ENCODE measurements around the gene SPHK2. TPM values are rescaled to one million over a fixed set of nuclear protein-coding genes. Genes with fewer than 3 reads are reported as not detected.

SPHK2 gene
- total RNA-seq, 2 donors from 2014 or later: 99.5 to 114 TPM

DNA sequence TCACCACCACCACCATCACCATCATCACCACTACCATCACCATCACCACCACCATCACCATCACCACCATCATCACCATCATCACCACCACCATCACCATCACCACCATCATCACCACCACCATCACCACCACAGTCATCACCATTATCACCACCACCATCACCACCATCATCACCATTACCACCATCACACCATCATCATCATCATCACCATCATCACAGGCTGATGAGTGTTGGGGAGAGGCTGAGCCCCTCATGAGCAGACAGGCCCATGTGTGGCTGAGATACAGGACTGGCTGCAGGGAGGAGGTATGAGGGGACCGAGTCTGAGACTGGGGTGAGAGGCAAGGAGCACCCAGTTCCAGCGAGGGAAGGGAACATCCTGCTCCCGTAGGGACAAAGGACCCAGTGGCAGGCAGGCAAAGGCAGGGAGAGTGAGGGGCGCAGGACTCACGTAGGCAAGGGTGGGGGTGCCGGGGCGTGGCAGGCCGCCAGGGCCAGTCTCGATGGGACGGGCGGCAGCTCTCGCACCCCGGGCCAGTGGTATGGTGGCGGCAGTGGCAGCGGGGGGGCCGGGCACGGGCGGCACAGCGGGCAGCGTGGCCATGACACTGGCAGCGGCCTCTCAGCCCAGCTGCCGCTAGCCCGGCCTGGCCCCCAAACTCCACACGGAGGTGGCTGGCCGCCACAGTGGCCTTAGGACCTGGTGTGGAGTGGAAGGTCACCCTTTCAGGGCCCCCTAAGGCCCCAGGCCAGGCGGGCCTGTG lies 50.8 kb downstream of the SPHK2 start:
- Histone ChIP-seq H3K9ac (ENCODE audit: extremely low read depth, low read length, poor library complexity, severe bottlenecking) (no peak overlapping the region), H3K27ac (ENCODE audit: low read depth, low read length) (no peak overlapping the region), H3K9me3 (ENCODE audit: control insufficient read depth, low read length) (no peaks in the 10 kb centered on the region), H3K4me1 (ENCODE audit: control insufficient read depth, insufficient read depth, low read length) (no peaks in the 10 kb centered on the region), H3K36me3 (ENCODE audit: control insufficient read depth, insufficient read depth, low read length) (no peaks in the 10 kb centered on the region), H3K4me3 (ENCODE audit: low read length) (no peak overlapping the region), H3K27me3 (ENCODE audit: control insufficient read depth, insufficient read depth, low read length, poor library complexity, severe bottlenecking) (no peaks in the 10 kb centered on the region)
- peaks cover 10% of the 10 kb centered on the region for H3K4me1 Mint-ChIP-seq
- H3K27me3 Mint-ChIP-seq (ENCODE audit: insufficient read depth): peaks cover 14% of the 10 kb centered on the region
- H3K9me3 Mint-ChIP-seq: no peaks in the 10 kb centered on the region
- no peak overlapping the region for H3K4me3 Mint-ChIP-seq
- 97 to 98% methylated on average over 11 to 26 of the region's 26 CpGs for WGBS, 2 experiments (ENCODE audit: insufficient coverage in 1 of 2, insufficient read length in 1 of 2)
- TF ChIP-seq, protein P1, sequence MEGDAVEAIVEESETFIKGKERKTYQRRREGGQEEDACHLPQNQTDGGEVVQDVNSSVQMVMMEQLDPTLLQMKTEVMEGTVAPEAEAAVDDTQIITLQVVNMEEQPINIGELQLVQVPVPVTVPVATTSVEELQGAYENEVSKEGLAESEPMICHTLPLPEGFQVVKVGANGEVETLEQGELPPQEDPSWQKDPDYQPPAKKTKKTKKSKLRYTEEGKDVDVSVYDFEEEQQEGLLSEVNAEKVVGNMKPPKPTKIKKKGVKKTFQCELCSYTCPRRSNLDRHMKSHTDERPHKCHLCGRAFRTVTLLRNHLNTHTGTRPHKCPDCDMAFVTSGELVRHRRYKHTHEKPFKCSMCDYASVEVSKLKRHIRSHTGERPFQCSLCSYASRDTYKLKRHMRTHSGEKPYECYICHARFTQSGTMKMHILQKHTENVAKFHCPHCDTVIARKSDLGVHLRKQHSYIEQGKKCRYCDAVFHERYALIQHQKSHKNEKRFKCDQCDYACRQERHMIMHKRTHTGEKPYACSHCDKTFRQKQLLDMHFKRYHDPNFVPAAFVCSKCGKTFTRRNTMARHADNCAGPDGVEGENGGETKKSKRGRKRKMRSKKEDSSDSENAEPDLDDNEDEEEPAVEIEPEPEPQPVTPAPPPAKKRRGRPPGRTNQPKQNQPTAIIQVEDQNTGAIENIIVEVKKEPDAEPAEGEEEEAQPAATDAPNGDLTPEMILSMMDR (conservative IDR thresholded peaks at IDR 0.05): no peak
- no peaks in the 10 kb centered on the region for H3K36me3 Mint-ChIP-seq (ENCODE audit: low read depth)
- no peak overlapping the region for H3K27ac Mint-ChIP-seq
- DNase-seq: no peak

DNA sequence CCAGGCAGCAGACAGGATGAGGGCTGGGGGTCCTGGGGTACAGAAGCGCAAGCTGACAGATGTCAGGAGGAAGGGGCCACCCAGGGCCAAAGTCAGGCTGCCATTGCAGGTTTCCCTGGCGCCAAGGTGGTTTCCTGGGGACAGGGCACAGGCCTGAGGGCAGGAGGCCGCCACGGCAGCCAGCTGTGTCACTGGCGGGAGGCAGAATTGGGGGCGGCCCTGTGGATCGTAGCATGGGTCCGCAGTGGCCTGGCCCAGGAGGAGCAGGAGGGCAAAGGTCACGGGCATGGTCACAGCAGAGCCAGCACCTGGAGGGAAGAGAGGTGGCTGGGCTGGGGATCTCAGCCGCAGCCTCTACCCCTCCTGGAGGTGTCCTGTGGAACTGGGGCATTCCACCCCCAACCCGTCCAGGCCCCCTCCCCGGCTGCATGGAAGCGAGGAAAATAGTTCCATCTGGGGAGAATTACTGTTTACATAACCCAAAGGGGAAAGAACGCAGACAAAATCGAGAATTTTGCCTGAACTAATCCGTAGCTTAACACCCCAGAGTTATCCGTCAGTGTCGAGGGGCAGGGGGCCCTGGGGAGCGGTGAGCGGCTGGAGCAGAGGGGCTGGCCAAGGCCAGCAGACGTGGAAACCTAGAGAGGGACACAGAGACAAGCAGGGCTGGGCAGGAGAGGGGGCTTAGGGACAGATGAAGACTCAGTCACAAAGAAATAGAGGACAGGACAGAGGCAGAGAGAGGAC lies 51.6 kb downstream of the SPHK2 start:
- H3K4me1 Mint-ChIP-seq: peaks cover 10% of the 10 kb centered on the region
- Histone ChIP-seq H3K9ac (ENCODE audit: extremely low read depth, low read length, poor library complexity, severe bottlenecking) (no peak overlapping the region), H3K4me3 (ENCODE audit: low read length) (no peak overlapping the region), H3K4me1 (ENCODE audit: control insufficient read depth, insufficient read depth, low read length) (no peaks in the 10 kb centered on the region), H3K36me3 (ENCODE audit: control insufficient read depth, insufficient read depth, low read length) (no peaks in the 10 kb centered on the region), H3K27ac (ENCODE audit: low read depth, low read length) (no peak overlapping the region), H3K27me3 (ENCODE audit: control insufficient read depth, insufficient read depth, low read length, poor library complexity, severe bottlenecking) (no peaks in the 10 kb centered on the region), H3K9me3 (ENCODE audit: control insufficient read depth, low read length) (no peaks in the 10 kb centered on the region)
- no peak for DNase-seq
- no peaks in the 10 kb centered on the region for H3K9me3 Mint-ChIP-seq
- H3K4me3 Mint-ChIP-seq: no peak overlapping the region
- H3K27ac Mint-ChIP-seq: no peak overlapping the region
- TF ChIP-seq, protein P1 (conservative IDR thresholded peaks at IDR 0.05): peak; percentile 25
- WGBS, 2 experiments (ENCODE audit: insufficient coverage in 1 of 2, insufficient read length in 1 of 2): 86 to 90% methylated on average over 15 to 21 of the region's 21 CpGs
- peaks cover 14% of the 10 kb centered on the region for H3K27me3 Mint-ChIP-seq (ENCODE audit: insufficient read depth)
- no peaks in the 10 kb centered on the region for H3K36me3 Mint-ChIP-seq (ENCODE audit: low read depth)

DNA sequence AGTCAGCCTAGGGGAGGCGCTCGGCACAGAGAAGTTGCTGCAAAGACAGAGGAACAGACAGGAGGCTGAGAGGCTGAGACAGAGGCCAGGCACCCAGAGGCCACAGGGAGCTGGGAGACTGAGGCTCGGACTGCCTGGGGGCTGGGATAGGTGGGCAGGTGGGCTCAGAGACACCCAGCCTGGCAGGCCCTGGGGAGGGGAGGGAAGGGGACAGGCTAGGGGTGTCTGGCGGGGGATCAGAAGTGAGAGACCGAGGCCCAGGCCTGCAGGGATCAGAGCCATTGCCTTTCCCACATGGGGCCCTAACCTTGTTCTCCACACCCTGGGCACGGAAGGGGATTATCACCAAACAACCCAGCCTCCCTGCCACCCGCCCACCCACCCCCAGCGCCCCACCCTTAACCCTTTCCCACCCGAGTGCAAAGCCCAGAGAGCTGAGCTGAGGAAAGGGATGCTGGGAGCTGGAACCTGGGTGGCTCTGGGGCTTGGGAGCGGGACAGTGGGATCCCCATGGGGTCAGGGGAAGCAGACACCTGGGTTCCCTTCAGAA lies 52.2 kb downstream of the SPHK2 start:
- Mint-ChIP-seq H3K4me3 (no peak overlapping the region), H3K27ac (no peak overlapping the region), H3K9me3 (no peaks in the 10 kb centered on the region), H3K4me1 (peaks cover 10% of the 10 kb centered on the region), H3K36me3 (ENCODE audit: low read depth) (no peaks in the 10 kb centered on the region), H3K27me3 (ENCODE audit: insufficient read depth) (peaks cover 14% of the 10 kb centered on the region)
- Histone ChIP-seq H3K27me3 (ENCODE audit: control insufficient read depth, insufficient read depth, low read length, poor library complexity, severe bottlenecking) (no peaks in the 10 kb centered on the region), H3K27ac (ENCODE audit: low read depth, low read length) (no peak overlapping the region), H3K36me3 (ENCODE audit: control insufficient read depth, insufficient read depth, low read length) (no peaks in the 10 kb centered on the region), H3K9me3 (ENCODE audit: control insufficient read depth, low read length) (no peaks in the 10 kb centered on the region), H3K9ac (ENCODE audit: extremely low read depth, low read length, poor library complexity, severe bottlenecking) (no peak overlapping the region), H3K4me3 (ENCODE audit: low read length) (no peak overlapping the region), H3K4me1 (ENCODE audit: control insufficient read depth, insufficient read depth, low read length) (no peaks in the 10 kb centered on the region)
- 85 to 87% methylated on average over 4 to 7 of the region's 10 CpGs for WGBS, 2 experiments (ENCODE audit: insufficient coverage in 1 of 2, insufficient read length in 1 of 2)
- no peak for DNase-seq
- TF ChIP-seq, protein P1 (conservative IDR thresholded peaks at IDR 0.05): no peak

Data from endodermal cell (in vitro differentiated cells).